ENCODE measurements around the gene CCDC69. TPM values are rescaled to one million over a fixed set of nuclear protein-coding genes. Genes with fewer than 3 reads are reported as not detected.

CCDC69 gene
- total and polyA plus RNA-seq, 8 donors = 6.8 to 66.4 (median 9.8) TPM

GRCh38 chr5:151219138-151219537, 4.8 kb downstream of the CCDC69 start:
- Histone ChIP-seq H3K36me3 (no peaks in the 10 kb centered on the region), H3K9me3 (no peaks in the 10 kb centered on the region), H3K4me3 (no peak overlapping the region), H3K4me1 (peaks cover 9 to 92% of the 10 kb centered on the region in 2 donors), H3K27ac (no peak overlapping the region), H3K27me3 (no peaks in the 10 kb centered on the region)
- DNase-seq (no peak), ATAC-seq (no peak)
- intact Hi-C loops (cut with DNase I) = no loop called here
- no peak for TF ChIP-seq CTCF (IDR thresholded peaks at IDR 0.05)

GRCh38 chr5:151218177-151218576, 5.7 kb downstream of the CCDC69 start:
- no peak for TF ChIP-seq CTCF (IDR thresholded peaks at IDR 0.05)
- Histone ChIP-seq H3K27ac (peak overlapping the region in 1 of 2 donors; percentile 31), H3K9me3 (no peaks in the 10 kb centered on the region), H3K36me3 (no peaks in the 10 kb centered on the region), H3K4me3 (no peak overlapping the region), H3K27me3 (no peaks in the 10 kb centered on the region), H3K4me1 (peaks cover 16 to 97% of the 10 kb centered on the region in 2 donors)
- intact Hi-C loops (cut with DNase I) = no loop called here
- DNase-seq = no peak
- no peak for ATAC-seq

GRCh38 chr5:151216781-151217180, 7.1 kb downstream of the CCDC69 start:
- no peak for DNase-seq
- Histone ChIP-seq H3K36me3 (no peaks in the 10 kb centered on the region), H3K27me3 (no peaks in the 10 kb centered on the region), H3K9me3 (no peaks in the 10 kb centered on the region), H3K4me1 (peaks cover 16 to 97% of the 10 kb centered on the region in 2 donors), H3K4me3 (no peak overlapping the region), H3K27ac (peak overlapping the region in 1 of 2 donors; percentile 31)
- intact Hi-C loops (cut with DNase I) = no loop called here
- ATAC-seq = no peak
- TF ChIP-seq CTCF (IDR thresholded peaks at IDR 0.05) = no peak

- TF ChIP-seq CTCF (IDR thresholded peaks at IDR 0.05) = no peak
- no peaks in the 10 kb centered on the region for H3K9me3 ChIP-seq
- H3K4me3 ChIP-seq = no peak overlapping the region
- H3K36me3 ChIP-seq = no peaks in the 10 kb centered on the region
- DNase-seq = no peak
- no peaks in the 10 kb centered on the region for H3K27me3 ChIP-seq
- peaks cover 16 to 97% of the 10 kb centered on the region in 2 donors for H3K4me1 ChIP-seq
- intact Hi-C loops (cut with DNase I) = no loop called here
- peak overlapping the region; percentile 75 to 94 for H3K27ac ChIP-seq
- ATAC-seq = no peak
Measured at GRCh38 chr5:151215546-151215880, 8.4 kb downstream of the CCDC69 start.

- Histone ChIP-seq H3K4me1 (peaks cover 16 to 97% of the 10 kb centered on the region in 2 donors), H3K27me3 (no peaks in the 10 kb centered on the region), H3K4me3 (peak overlapping the region in 1 of 2 donors; percentile 24), H3K9me3 (no peaks in the 10 kb centered on the region), H3K27ac (peak overlapping the region; percentile 75 to 94), H3K36me3 (no peaks in the 10 kb centered on the region)
- intact Hi-C loops (cut with DNase I) = no loop called here
- peak; percentile 56 for ATAC-seq
- no peak for TF ChIP-seq CTCF (IDR thresholded peaks at IDR 0.05)
- DNase-seq = peak in 1 of 4 donors; percentile 56
Measured at GRCh38 chr5:151214614-151215545, 9.0 kb downstream of the CCDC69 start.

All from left lung (tissue), 10 donors.